ENCODE measurements around the gene ATF7. TPM values are rescaled to one million over a fixed set of nuclear protein-coding genes. Genes with fewer than 3 reads are reported as not detected.
A peak's percentile ranks its signal among the peaks of the same experiment; 100 is the strongest.

The ATF7 gene
- total and polyA plus RNA-seq, 2 experiments from 2014 or later = 9.1 to 13.8 TPM

GRCh38 chr12:53506450-53506785, 119.8 kb downstream of the ATF7 start:
- TF ChIP-seq CTCF (IDR thresholded peaks at IDR 0.05; ENCODE audit: low read depth, low read length) = no peak
- H3K36me3 ChIP-seq = peaks cover 5% of the 10 kb centered on the region

GRCh38 chr12:53505555-53506449, 120.4 kb downstream of the ATF7 start:
- TF ChIP-seq CTCF (IDR thresholded peaks at IDR 0.05; ENCODE audit: low read depth, low read length) = no peak
- H3K4me3 ChIP-seq = no peak overlapping the region
- H3K27me3 ChIP-seq = no peaks in the 10 kb centered on the region
- peaks cover 7% of the 10 kb centered on the region for H3K4me1 ChIP-seq (ENCODE audit: low read depth)
- DNase-seq (ENCODE audit: low read depth in 1 of 2, low spot score in 1 of 2) = no peak
- no peaks in the 10 kb centered on the region for H3K9me3 ChIP-seq (ENCODE audit: low read depth)
- H3K27ac ChIP-seq = no peak overlapping the region
- peaks cover 5% of the 10 kb centered on the region for H3K36me3 ChIP-seq

More at GRCh38 chr12:53506450-53506785, 119.8 kb downstream of the ATF7 start:
- H3K27me3 ChIP-seq = no peaks in the 10 kb centered on the region
- no peak overlapping the region for H3K4me3 ChIP-seq
- no peaks in the 10 kb centered on the region for H3K9me3 ChIP-seq (ENCODE audit: low read depth)
- DNase-seq (ENCODE audit: low read depth in 1 of 2, low spot score in 1 of 2) = no peak
- peaks cover 7% of the 10 kb centered on the region for H3K4me1 ChIP-seq (ENCODE audit: low read depth)
- H3K27ac ChIP-seq = no peak overlapping the region

- Histone ChIP-seq H3K27me3 (no peaks in the 10 kb centered on the region), H3K4me1 (ENCODE audit: low read depth) (peaks cover 9% of the 10 kb centered on the region), H3K4me3 (no peak overlapping the region), H3K27ac (no peak overlapping the region), H3K9me3 (ENCODE audit: low read depth) (no peaks in the 10 kb centered on the region), H3K36me3 (peaks cover 5% of the 10 kb centered on the region)
- DNase-seq (ENCODE audit: low read depth in 1 of 2, low spot score in 1 of 2) = peak in 1 of 2 donors; percentile 49
- TF ChIP-seq CTCF (IDR thresholded peaks at IDR 0.05; ENCODE audit: low read depth, low read length) = no peak
These were observed 121.1 kb downstream of the ATF7 start for GRCh38 chr12:53505086-53505485.

GRCh38 chr12:53504004-53504920, 121.9 kb downstream of the ATF7 start:
- H3K36me3 ChIP-seq = peaks cover 5% of the 10 kb centered on the region

More at GRCh38 chr12:53504004-53504920, 121.9 kb downstream of the ATF7 start:
- Histone ChIP-seq H3K4me3 (no peak overlapping the region), H3K27me3 (no peaks in the 10 kb centered on the region), H3K27ac (no peak overlapping the region), H3K4me1 (ENCODE audit: low read depth) (peaks cover 14% of the 10 kb centered on the region), H3K9me3 (ENCODE audit: low read depth) (no peaks in the 10 kb centered on the region)
- peak; percentile 6 for TF ChIP-seq CTCF (IDR thresholded peaks at IDR 0.05; ENCODE audit: low read depth, low read length)
- DNase-seq (ENCODE audit: low read depth in 1 of 2, low spot score in 1 of 2) = peak in 1 of 2 donors; percentile 32
